D721Med (cell line): ENCODE results near the gene TPSB2.
"Not testable (repeated sequence)": the region's sequence is repeated elsewhere in the genome, so short reads cannot be mapped to it uniquely, and the experiment has no call there.

ENCODE experiments used
- DNase-seq: peaks from one replicate; pipeline ENCODE4 v3.0.0; 2011; ENCODE audit warnings: low spot score; ENCODE audit not compliant: insufficient read length
- FAIRE-seq: peaks from 2 replicates; lab custom pipeline; 2011; peaks lifted over from hg19 to GRCh38; lab: Jason Lieb, UNC
- CTCF ChIP-seq: IDR thresholded peaks from 2 replicates; pipeline ENCODE4 v1.5.1; 2012; ENCODE audit warnings: mild to moderate bottlenecking, control low read depth; ENCODE audit not compliant: insufficient read depth; ENCODE audit errors: missing control alignments

The TPSB2 gene

GRCh38 chr16:1259760-1260068 is 29.7 kb upstream of the TPSB2 start:
- no peak for TF ChIP-seq CTCF
- DNase-seq: no peak
- FAIRE-seq: no peak

GRCh38 chr16:1258906-1259759 is 29.1 kb upstream of the TPSB2 start:
- TF ChIP-seq CTCF: no peak
- no peak for DNase-seq
- FAIRE-seq: no peak

GRCh38 chr16:1258225-1258600 is 28.2 kb upstream of the TPSB2 start:
- DNase-seq (no peak), FAIRE-seq (no peak)
- no peak for TF ChIP-seq CTCF

- DNase-seq (no peak), FAIRE-seq (no peak)
- TF ChIP-seq CTCF: no peak
These were observed 27.7 kb upstream of the TPSB2 start for GRCh38 chr16:1257561-1258224.

GRCh38 chr16:1256874-1257322 is 26.9 kb upstream of the TPSB2 start:
- FAIRE-seq (no peak), DNase-seq (no peak)
- no peak for TF ChIP-seq CTCF

GRCh38 chr16:1256296-1256873 is 26.4 kb upstream of the TPSB2 start:
- not testable (repeated sequence) for DNase-seq, FAIRE-seq

GRCh38 chr16:1255276-1256122 is 25.5 kb upstream of the TPSB2 start, which contains the start of gene TPSD1:
Gene TPSD1, plus strand, starts transcription at chr16:1256069. Its CDS starts 212 bp downstream, at chr16:1256281.
- DNase-seq, FAIRE-seq: not testable (repeated sequence)

GRCh38 chr16:1254821-1255220 is 24.8 kb upstream of the TPSB2 start:
- DNase-seq, FAIRE-seq: not testable (repeated sequence)

GRCh38 chr16:1253701-1254364 is 23.8 kb upstream of the TPSB2 start:
- FAIRE-seq, DNase-seq: not testable (repeated sequence)

GRCh38 chr16:1249031-1249755 is 19.2 kb upstream of the TPSB2 start:
- not testable (repeated sequence) for FAIRE-seq, DNase-seq
